Endometrial microvascular endothelial cells (primary cell): Measurements from ENCODE around the gene CRACR2A. TPM values are rescaled to one million over a fixed set of nuclear protein-coding genes. Genes with fewer than 3 reads are reported as not detected.

Experiments used
- in situ Hi-C: cut with HindIII; loops from 2 replicates; pipeline ENCODE4 v1.10.0; 2017; ENCODE audit warnings: low sequenced_read_pairs, low pct_unique_long_range_greater_than_20kb; ENCODE audit errors: inconsistent ontology term
- total RNA-seq: library from RNA; depleted of rRNA; stranded (reverse); fragments of >200 nt; gene quantifications from one replicate; pipeline ENCODE4 v1.2.3, GENCODE V29; 2015; ENCODE audit errors: inconsistent ontology term

Gene CRACR2A
- total RNA-seq, 1 donor from 2014 or later, result 16.0 TPM

DNA sequence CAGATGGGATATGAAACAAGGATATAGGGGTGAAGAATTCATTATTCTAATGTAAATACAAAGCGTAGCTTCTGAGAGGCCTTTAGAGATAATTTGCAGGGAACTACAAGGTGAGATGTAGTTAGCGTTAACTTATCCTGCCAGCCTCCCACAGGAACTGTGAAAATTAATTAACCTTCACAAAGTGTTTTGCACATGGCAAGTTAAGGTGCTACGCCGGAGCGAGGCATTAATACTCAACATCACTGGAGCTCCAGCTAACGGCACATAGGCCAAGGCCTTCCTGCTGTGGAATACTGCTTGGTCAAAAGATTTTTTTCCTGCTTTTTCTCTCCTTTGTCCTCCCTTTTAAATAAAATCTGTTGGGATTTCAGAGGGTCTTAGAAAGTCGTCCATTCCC is 86.5 kb downstream of the CRACR2A start:
- in situ Hi-C loops, result no loop called here

DNA sequence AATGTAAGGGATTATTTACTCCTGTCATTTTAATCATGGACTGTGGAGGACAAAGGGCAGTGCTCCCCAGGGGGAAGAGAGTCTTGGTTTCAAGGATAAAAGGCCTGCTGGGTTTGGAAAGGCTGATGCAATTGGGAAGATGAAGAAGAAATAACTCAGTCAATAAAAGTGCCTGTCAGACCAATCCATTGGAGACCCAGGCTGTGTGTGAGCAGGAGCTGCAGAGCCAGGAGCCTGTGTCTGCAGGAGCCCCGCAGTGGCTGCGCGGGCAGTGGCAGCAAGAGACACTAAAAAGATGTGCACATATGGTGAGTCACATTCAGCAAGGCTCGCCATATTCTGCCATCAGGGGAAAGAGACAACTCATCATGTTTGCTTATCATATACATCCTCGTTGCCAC is 90.4 kb downstream of the CRACR2A start:
- in situ Hi-C loops, result no loop called here

DNA sequence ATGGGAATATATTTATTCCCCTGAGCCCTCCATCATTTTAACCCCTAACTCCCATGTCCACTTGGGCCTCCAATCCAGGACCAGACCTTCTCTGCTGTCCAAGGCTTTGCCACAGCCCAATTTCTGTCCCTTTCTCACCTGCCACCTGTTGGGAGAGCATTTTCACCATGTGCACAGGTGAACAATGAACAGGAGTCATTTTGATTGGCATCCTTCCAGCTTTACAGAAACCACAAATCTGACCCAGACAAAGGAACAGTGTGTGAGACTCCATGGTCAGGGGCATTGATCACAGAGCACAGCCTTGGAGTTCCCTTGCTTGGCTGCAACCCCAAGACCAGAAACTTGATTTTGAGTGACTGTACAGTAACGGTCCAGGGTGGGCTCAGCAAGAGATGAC is 91.9 kb downstream of the CRACR2A start:
- in situ Hi-C loops, result no loop called here

DNA sequence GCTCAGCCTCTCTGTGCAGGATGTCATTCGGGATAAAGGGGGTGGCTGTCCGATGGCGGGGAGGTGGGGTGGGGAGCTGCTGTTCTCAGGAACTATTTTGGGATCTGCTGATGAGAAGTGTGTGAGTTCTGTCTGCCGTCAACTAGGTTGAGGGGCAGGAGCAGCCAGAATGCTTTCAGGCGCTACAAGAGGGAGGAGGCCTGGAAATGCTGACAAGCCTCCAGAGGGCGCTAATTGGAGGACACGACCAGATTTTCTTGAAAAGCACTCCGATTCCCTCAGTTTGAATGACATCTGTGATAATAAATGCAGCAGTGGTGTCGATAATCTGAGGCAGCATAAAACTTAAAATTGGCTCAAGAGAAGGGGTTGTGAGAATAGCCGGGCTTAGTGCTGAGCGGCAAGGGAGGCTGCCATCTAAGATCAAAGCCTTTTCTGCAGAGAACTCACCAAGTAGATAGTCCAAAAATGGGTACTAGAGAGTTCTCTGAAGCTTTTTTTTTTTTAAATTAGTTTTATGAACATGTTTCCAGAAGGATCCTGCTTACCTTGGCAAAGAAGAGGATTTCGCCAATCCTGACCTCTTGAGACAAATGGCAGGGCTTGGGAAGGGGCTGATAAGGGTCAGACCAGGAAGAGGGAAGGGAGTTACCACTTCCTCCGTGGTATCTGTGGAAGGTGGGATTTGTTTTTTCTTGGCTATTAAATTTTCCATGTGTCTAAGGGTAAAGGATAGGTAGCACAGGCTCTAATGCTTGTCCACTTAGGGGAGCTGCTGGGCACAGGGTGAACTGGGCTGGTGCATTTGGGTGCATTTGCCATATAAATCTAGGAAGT is 94.4 kb downstream of the CRACR2A start:
- in situ Hi-C loops, result no loop called here

DNA sequence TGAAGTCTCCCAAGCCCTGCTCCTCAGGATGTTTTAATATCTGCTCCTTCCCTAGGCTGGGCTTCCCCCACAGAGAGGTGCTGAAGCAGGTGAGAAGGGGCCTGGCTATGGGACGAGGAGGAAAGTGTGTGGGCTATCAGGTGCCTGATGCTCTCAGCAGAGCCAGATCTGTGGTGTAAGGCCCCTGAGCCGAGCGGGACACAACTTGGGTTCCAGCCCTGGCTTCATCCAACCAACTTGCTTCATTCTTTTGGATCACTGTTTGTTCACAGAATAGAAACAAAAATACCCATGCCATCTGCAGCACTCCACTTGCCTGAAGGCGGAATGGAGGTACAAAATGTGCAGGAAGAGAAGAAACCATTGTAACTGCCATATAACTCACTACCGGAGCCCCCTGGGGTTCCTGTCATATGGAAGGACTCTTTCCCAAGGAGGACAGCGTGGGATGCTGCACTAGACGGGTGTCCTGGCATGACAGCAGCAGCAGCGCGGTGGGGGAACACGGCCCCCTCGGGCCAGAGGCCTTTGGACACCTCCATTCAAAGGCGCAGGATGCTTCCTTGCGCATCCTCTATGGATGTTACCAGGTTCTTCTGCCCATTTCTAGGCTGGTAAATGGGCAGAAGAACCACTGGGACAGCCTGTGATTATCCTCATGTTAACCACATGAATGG is 95.8 kb downstream of the CRACR2A start:
- in situ Hi-C loops, result no loop called here

DNA sequence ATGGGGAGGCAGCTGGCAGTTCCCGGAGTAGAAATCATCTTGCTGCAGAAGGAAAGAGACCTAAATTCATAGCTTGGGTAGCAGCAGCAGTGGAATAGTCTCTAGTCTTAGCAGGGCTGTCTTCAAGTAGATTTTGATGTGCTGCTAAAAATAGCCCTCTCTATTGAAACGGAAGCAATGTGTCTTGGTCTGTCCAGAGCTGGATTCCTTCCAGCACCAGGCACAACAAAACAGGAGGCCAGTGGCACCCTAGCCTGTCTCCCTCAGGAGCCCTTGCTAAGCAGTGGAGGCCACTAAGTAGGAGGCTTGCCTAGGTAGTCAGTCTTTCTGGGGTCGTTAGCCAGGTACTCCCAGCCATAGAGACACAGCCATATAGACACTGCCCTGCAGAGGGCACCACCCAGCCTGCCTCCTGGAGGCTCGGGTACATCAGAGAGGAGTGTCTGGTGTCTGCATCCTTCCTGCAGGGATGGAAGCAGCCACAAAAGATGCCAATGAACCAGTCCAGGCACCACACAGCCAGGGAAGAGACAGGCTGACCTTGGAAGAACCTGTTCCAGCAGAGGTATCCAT is 97.5 kb downstream of the CRACR2A start:
- in situ Hi-C loops, result no loop called here

DNA sequence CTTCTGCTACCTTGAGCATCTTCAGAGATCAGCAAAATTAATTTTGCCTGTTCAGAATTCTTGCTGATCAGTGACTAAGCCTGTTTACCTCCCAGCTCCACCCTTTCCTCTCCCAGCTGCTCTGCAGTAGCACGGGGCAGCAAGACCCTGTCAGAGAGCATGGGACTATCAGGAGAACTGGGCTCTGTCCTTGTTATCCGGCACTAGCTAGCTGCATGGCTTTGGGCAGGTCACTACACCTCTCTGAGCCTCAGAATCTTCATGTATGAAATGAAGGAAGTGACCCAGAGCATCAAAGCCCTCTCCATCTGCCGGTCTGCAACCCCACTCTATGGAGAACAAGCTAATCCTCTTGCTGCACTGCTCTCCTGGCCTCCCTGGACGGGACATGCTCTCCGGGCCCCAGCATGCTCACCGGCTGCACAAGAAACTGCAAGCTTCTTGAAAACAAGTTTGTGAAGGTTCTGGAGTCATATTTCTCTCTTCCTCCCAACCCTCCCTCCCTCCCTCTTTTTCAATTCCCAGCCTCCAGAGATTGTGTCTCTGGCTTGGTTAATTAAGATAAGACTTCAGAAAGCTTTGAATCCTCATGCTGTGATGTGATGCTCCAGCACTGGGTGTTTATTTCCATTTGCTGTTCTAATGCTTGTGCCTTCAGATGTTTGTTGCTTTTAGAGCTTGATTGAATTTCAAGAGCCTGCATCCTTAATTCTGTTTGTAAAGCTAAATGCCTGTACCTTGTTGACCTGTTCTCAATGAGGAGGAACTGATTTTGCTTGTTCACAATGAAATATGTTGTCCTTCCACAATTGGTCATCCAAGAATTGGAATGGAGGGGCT is 101.1 kb downstream of the CRACR2A start:
- in situ Hi-C loops, result no loop called here

DNA sequence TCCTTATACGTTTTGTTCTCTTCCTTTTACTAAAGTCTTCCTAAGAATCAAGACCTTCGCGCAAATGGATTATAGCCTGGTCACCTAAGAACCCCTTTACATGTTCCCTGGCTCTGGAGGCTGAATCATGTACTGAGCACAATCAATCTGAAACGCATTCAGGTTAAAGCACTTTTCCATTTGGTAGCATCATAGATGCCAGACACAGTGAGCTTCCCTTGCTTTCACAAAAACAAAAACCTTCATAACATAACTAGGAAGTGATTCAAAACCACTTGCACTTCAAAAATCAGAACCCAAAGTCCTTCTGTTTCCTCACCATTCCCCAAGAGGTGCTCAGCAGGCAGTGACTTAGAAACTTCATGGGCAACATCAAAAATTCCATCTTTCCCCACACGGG is 105.4 kb downstream of the CRACR2A start:
- in situ Hi-C loops, result no loop called here

DNA sequence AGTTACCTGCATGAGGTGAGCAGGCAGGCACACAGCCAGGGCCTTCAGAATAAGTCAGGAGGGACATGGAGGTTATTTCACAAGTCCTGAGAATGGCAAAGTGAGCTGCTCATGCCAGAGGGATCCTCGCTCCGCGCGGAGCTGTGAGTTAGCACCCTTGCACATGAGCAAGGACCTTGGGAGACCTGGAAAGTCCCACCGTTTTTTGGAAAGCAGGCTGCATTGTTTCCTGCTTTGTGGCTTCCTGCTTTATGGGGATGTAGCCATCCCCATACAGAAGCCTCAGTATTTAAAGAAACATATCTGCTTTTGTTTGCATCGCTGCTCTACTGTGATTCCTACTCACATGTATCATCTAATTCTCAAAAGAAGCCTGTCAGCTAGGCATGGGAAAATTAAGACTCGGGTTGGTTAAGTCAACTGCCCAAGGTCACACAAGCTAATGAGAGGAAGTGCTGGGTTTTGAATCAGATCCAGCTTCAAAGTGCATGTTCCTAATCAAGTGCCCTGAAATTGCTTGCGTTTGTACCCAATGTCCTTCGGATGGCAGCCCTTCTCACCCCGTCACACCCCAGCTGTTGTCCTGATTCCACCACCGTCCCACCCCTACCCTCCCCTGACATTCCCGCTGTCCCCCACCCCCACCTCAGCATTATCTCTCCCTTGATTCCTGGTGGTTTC is 106.2 kb downstream of the CRACR2A start:
- in situ Hi-C loops, result no loop called here

DNA sequence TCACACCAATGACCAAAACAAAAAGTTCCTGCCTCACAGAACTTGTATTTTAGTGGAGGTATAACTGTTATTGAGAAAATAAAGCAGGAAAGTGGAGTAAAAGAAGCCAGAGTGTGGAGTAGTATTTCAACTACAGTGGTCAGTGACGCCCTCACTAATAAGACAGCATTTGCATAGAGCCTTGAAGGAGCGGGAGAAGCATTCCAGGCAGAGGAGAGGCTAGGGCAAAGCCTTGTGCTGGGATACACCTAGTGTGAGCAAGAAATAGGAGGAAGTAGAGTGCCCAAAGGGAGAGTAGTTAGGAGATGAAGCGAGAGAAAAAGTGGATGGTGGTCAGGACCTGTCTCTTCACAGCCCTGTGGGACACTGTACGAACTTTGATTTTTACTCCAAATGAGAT is 107.8 kb downstream of the CRACR2A start:
- in situ Hi-C loops, result no loop called here

DNA sequence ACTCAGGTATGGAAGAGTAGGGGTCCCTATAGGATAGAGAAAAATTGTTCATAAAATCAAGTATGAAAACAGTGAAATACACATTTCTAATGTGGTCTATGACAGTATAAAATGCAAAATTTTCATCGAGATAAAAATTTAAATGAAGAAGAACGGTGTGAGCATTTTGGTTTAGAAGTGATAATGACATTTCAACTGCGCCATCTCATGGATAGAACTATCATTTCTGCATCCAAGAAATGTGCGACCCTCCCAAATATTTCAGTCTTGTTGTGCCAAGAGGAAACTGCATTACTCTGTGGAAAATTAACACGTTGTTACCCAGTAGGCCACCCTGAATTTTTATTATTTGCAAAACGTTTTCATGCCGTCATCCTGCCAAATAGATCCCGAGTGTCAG is 108.8 kb downstream of the CRACR2A start:
- in situ Hi-C loops, result no loop called here

DNA sequence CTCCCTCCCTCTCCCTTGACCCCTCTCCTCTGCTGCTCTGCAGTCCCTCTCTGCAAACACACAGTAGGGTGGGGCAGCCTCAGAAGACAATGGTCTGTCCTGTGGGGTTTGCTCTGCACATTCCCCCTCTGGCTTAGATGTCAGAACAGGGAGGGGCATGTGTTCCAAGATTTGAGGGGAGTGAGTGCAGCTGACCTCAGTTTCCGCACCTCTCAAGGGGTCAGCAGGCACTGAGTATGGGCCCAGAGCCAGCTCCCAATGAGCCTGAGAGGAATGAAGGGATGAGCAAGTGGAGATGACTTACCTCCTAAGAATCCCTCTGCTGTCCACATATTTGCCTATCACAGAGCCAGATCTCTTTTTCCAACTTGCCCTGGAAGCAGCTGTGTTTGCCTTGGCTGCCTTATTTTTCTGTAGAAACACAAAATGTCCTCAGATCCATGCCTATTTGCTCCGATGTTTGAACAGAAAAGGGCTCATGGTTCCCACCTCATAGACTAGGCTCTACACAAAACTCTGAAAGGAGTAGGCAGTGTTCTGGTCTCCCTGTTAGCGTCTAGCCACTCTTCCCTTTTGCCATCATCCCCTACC is 111.4 kb downstream of the CRACR2A start:
- in situ Hi-C loops, result no loop called here

DNA sequence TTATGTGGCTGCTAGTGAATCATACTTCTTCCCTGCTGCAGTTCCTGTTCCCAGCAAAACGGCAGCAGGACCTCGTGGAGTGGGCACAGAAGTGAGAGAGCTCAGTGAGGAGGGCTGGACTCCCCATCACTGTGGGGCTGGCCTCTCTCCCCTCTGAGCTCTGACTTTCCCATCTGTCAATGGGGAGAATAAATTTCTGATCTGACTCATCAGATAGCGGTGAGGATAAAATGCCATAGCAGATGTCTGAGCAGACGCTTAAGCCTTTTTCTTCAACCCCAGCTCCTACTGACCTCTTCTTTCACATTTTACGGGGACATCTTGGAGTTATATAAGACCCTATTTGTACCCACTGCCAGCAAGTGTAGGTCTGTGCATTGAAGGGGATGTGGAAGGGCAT is 116.6 kb downstream of the CRACR2A start:
- in situ Hi-C loops, result no loop called here

DNA sequence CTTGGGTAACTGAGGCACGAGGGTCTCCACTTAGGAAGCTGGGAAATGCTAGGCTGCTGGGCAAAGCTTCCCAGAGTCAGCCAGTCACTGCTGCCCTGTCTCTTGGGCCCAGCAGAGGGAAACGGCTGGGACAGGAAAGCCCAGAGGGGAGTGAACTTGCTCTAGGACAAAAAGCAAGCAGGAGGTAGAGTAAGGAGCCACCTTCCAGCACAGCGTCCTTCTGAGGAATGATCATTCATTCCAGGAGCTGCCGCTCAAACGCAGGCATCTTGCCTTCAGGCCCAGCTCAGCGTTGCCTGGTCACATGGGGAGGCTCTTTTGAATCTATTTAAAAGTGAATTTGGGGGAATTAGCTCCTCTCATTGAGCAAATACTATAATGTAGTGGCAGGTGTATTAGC is 118.6 kb downstream of the CRACR2A start:
- in situ Hi-C loops, result no loop called here

DNA sequence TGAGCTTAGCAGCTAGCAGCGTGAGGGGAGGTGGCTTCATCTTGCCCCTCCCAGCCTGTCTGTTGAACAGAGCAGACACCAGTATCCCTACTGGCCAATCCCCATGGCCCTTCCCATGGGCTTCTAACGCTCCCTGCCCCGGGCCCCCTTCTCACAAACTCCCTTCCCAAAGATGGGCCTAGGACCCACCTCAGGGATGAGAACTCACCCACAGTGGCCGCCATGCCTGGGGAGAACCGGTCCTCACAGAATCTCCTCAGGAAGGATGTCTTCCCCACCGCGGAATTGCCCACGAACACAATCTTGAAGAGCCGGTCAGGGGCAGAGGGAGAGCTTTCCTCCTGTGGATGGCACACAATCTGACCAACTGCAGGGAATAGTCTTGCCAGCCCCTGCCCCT is 119.5 kb downstream of the CRACR2A start:
- in situ Hi-C loops, result no loop called here

DNA sequence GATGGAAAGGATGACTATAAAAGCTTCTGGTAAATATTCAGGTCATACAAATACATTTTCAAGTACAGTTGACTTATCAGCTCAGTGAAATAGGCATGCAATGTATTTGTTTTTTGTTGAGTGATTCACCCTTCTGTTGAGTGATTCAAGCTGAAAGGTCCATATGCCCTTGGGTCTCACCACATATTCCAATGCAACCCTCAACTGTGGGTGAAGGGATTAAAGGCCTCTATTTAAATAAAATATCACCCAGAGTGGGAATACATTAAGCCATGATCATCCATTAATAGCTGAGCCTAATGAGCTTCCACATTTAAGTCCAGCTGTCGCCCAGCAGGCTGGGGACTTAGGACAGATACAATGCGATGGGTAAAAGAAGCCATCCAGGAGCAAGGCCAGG is 120.2 kb downstream of the CRACR2A start:
- in situ Hi-C loops, result no loop called here

DNA sequence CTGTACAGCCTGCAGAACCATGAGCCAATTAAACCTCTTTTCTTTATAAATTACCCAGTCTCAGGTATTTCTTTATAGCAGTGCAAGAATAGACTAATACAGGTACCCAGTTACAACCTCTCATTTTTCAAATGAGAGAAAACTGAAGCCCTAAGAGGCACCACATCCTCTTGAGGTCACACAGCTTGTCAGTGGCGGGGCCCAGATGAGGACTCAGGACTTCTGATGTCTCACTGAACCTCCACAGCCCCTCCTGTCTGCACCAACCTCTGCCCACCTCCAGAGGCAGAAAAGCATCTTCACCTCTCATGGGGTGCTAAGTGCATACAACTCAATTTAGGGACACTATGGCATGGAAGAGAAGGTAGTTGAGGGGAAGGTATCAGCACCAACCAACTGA is 120.7 kb downstream of the CRACR2A start:
- in situ Hi-C loops, result no loop called here

DNA sequence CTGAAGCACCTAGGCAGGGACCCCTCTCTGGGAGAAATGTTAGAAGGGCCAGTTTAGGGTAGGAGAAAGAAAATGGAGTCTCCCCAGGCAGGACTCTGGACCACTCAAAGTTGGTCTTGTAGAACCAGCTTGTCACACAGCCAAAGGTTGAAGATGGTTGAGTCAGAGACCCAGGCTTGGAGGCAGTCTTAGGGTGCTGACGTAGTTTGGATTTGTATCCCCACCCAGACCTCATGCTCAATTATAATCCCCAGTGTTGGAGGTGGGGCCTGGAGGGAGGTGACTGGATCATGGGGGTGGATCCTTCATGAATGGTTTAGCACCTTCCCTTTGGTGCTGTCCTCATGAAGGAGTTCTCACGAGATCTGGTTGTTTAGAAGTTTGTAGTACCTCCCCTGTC is 121.2 kb downstream of the CRACR2A start:
- in situ Hi-C loops, result no loop called here

DNA sequence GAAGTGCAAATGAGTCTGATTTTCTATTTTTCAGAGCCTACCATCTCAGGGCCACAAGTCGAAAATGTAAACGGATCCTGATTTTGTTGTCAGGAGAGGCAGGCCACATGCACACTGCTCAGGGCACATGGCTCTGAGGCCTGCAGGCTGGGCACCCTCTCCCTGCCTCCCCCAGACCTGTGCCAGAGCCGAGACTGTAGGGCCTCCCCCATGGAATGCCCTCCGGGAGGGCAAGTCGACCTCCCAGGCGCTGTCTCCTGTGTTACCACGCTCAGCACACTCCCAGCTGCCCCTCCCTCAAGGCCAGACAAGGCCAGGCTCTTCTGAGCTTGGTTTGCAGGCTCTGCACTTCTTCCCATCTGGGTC is 121.7 kb downstream of the CRACR2A start:
- in situ Hi-C loops, result no loop called here
